HG03066 (cell line): ENCODE data around the gene SYTL1.

ENCODE experiments used
- ATAC-seq: cut with Tn5 transposase; IDR thresholded peaks from one replicate; pipeline ENCODE4 v1.9.1; 2021; ENCODE audit warnings: low read depth; ENCODE audit not compliant: unreplicated experiment

The SYTL1 gene

GRCh38 chr1:27341525-27342252 is at the start of gene SYTL1:
Gene SYTL1 (plus strand): TSS chr1:27342022. CDS start chr1:27345335, 3,313 bp downstream.
- no peak for ATAC-seq

GRCh38 chr1:27292106-27292505 is 49.7 kb upstream of the SYTL1 start:
- no peak for ATAC-seq

- ATAC-seq = no peak
Measured at GRCh38 chr1:27293915-27294314, 47.9 kb upstream of the SYTL1 start.

GRCh38 chr1:27296773-27297291 is 45.0 kb upstream of the SYTL1 start:
- no peak for ATAC-seq

GRCh38 chr1:27297903-27298302 is 43.9 kb upstream of the SYTL1 start:
- ATAC-seq = no peak

GRCh38 chr1:27298632-27299384 is 43.0 kb upstream of the SYTL1 start:
- no peak for ATAC-seq

- no peak for ATAC-seq
Measured at GRCh38 chr1:27299385-27300271, 42.2 kb upstream of the SYTL1 start.

GRCh38 chr1:27300341-27301051 is 41.3 kb upstream of the SYTL1 start:
- no peak for ATAC-seq

- ATAC-seq = no peak
Measured at GRCh38 chr1:27301052-27301422, 40.8 kb upstream of the SYTL1 start.

GRCh38 chr1:27301582-27302199 is 40.1 kb upstream of the SYTL1 start:
- no peak for ATAC-seq

- no peak for ATAC-seq
Measured at GRCh38 chr1:27302612-27303011, 39.2 kb upstream of the SYTL1 start.

- no peak for ATAC-seq
Measured at GRCh38 chr1:27303509-27303908, 38.3 kb upstream of the SYTL1 start.

- no peak for ATAC-seq
Measured at GRCh38 chr1:27306071-27306470, 35.8 kb upstream of the SYTL1 start.

- ATAC-seq = no peak
Measured at GRCh38 chr1:27306892-27307761, 34.7 kb upstream of the SYTL1 start.

- no peak for ATAC-seq
Measured at GRCh38 chr1:27307874-27308598, 33.8 kb upstream of the SYTL1 start.

- ATAC-seq = no peak
Measured at GRCh38 chr1:27314169-27314568, 27.7 kb upstream of the SYTL1 start.

GRCh38 chr1:27314737-27315136 is 27.1 kb upstream of the SYTL1 start:
- no peak for ATAC-seq

GRCh38 chr1:27316860-27317259 is 25.0 kb upstream of the SYTL1 start:
- ATAC-seq = no peak
